ENCODE results near the gene TECPR2.

Gene TECPR2

DNA sequence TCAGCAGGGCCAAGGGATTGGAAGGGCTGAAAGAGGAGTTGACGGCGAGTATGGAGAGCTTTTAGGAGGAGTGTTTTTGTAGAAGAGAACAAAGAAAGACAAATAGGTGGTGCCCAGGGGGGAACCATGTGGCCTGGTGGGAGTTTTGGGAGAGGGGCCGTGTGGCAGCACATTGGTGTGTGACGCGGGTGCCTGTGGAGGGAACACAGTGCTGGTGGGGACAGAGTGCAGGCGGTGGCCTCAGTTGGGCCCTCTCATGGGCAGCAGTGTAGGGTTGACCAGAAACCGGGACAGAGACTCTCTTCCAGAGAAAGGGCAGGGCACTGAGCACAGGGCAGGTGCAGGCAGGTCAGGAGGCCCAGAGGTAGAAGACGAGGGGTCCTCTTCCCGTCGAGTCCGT lies 56.5 kb downstream of the TECPR2 start:
- TF ChIP-seq, protein P1, sequence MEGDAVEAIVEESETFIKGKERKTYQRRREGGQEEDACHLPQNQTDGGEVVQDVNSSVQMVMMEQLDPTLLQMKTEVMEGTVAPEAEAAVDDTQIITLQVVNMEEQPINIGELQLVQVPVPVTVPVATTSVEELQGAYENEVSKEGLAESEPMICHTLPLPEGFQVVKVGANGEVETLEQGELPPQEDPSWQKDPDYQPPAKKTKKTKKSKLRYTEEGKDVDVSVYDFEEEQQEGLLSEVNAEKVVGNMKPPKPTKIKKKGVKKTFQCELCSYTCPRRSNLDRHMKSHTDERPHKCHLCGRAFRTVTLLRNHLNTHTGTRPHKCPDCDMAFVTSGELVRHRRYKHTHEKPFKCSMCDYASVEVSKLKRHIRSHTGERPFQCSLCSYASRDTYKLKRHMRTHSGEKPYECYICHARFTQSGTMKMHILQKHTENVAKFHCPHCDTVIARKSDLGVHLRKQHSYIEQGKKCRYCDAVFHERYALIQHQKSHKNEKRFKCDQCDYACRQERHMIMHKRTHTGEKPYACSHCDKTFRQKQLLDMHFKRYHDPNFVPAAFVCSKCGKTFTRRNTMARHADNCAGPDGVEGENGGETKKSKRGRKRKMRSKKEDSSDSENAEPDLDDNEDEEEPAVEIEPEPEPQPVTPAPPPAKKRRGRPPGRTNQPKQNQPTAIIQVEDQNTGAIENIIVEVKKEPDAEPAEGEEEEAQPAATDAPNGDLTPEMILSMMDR (IDR thresholded peaks at IDR 0.05) = no peak
- H3K36me3 ChIP-seq = peaks cover 11 to 68% (median 19%) of the 10 kb centered on the region in 3 donors
- no peaks in the 10 kb centered on the region for H3K4me1 ChIP-seq
- no peak overlapping the region for H3K4me3 ChIP-seq
- intact Hi-C loops (cut with DNase I; ENCODE audit: low total_unique reads) = no loop called here
- H3K27me3 ChIP-seq = no peaks in the 10 kb centered on the region
- H3K27ac ChIP-seq = no peak overlapping the region
- H3K9me3 ChIP-seq = no peaks in the 10 kb centered on the region
- no peak for DNase-seq

DNA sequence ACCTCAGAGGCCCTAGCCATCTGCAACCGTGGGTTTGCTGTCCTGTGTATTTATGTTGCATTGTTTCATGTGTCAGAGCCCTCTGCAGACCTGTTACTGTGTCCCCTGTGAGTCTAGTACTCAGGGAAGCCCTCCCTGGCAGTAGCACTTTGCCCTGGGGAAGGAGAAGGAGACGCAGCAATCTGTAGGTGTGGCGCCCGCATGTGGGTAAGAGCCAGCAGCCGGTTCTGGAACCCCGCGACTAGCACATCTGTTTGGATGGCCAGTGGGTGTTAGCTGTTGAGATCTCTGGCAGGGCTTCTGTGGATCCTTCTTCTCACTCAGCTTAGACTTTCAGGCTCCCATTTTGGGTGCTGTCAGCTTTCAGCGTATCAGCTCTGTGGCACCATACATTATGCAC lies 57.0 kb downstream of the TECPR2 start:
- H3K4me1 ChIP-seq = no peaks in the 10 kb centered on the region
- no peak for DNase-seq
- H3K9me3 ChIP-seq = no peaks in the 10 kb centered on the region
- H3K36me3 ChIP-seq = peaks cover 7 to 68% (median 14%) of the 10 kb centered on the region in 3 donors
- TF ChIP-seq, protein P1 (IDR thresholded peaks at IDR 0.05) = no peak
- intact Hi-C loops (cut with DNase I; ENCODE audit: low total_unique reads) = no loop called here
- no peak overlapping the region for H3K4me3 ChIP-seq
- H3K27me3 ChIP-seq = no peaks in the 10 kb centered on the region
- H3K27ac ChIP-seq = no peak overlapping the region

DNA sequence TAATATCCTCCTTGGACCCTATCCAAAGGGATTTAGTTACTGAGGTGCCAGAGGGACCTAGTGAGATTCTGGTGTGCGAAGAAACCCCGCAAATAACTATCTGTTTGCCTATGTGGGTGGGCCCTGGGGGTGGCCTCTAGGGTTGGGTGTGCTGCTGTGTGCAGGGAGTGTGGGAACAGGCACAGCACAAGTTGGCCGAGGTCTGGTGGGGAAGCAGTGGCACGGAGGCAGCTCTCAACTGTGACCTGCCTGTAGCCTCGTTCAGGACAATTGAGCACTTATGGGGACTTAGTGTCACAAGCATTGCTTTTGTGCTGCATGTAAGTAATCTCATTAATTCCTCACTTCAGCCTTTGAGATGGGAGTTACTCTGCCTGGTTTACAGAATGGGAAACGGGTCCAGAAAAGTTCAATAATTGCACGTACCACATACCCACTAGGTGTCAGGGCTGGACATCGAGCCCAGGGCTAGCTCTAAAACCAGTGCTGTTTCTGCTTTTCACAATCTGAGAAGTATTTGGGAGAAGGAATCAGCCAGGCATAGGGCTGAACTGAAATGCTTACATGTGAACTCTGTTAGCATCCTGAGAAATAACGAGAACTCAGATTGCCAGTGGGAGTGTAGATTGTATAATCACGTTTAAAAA lies 58.8 kb downstream of the TECPR2 start:
- H3K27ac ChIP-seq = no peak overlapping the region
- H3K4me1 ChIP-seq = no peaks in the 10 kb centered on the region
- no peak for DNase-seq
- peaks cover 4 to 71% (median 22%) of the 10 kb centered on the region in 3 donors for H3K36me3 ChIP-seq
- intact Hi-C loops (cut with DNase I; ENCODE audit: low total_unique reads) = no loop called here
- H3K4me3 ChIP-seq = no peak overlapping the region
- no peaks in the 10 kb centered on the region for H3K27me3 ChIP-seq
- H3K9me3 ChIP-seq = no peaks in the 10 kb centered on the region
- TF ChIP-seq, protein P1 (IDR thresholded peaks at IDR 0.05) = no peak

DNA sequence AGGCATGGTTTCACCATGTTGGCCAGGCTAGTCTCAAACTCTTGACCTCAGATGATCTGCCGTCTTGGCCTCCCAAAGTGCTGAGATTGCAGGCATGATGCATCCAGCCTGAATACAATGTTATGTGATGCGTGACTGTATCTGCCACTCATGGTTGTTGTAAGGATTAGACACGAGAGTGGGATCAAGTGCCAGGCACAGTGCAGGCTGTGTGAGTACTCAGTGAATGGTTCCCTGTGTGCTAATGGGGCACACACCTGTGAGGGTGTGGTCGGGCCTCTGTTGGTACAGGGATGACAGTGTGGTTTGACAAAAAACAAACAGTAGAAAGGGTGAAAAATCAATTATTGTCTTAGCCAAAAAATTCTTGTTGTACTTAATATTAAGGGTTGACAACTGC lies 61.8 kb downstream of the TECPR2 start:
- no peaks in the 10 kb centered on the region for H3K9me3 ChIP-seq
- intact Hi-C loops (cut with DNase I; ENCODE audit: low total_unique reads) = no loop called here
- DNase-seq = no peak
- peaks cover 18 to 71% (median 35%) of the 10 kb centered on the region in 3 donors for H3K36me3 ChIP-seq
- no peaks in the 10 kb centered on the region for H3K4me1 ChIP-seq
- TF ChIP-seq, protein P1 (IDR thresholded peaks at IDR 0.05) = no peak
- no peak overlapping the region for H3K4me3 ChIP-seq
- H3K27me3 ChIP-seq = no peaks in the 10 kb centered on the region
- no peak overlapping the region for H3K27ac ChIP-seq

DNA sequence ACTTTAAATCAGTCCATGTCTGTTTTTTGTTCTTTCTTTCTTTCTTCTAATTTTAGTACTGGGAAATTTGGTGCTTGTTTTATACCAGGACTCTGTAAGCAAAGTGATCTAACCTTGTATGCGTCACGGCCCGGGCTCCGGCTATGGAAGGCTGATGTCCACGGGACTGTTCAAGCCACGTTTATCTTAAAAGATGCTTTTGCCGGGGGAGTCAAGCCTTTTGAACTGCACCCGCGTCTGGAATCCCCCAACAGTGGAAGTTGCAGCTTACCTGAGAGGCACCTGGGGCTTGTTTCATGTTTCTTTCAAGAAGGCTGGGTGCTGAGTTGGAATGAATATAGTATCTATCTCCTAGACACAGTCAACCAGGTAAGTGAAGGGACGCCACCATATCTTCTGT lies 62.2 kb downstream of the TECPR2 start:
- TF ChIP-seq, protein P1 (IDR thresholded peaks at IDR 0.05) = no peak
- H3K27ac ChIP-seq = no peak overlapping the region
- no peaks in the 10 kb centered on the region for H3K4me1 ChIP-seq
- DNase-seq = no peak
- H3K4me3 ChIP-seq = no peak overlapping the region
- intact Hi-C loops (cut with DNase I; ENCODE audit: low total_unique reads) = no loop called here
- no peaks in the 10 kb centered on the region for H3K27me3 ChIP-seq
- H3K36me3 ChIP-seq = peaks cover 18 to 67% (median 35%) of the 10 kb centered on the region in 3 donors
- no peaks in the 10 kb centered on the region for H3K9me3 ChIP-seq
